Measurements from ENCODE around the gene PTPN13.
"Not testable (repeated sequence)": the region's sequence is repeated elsewhere in the genome, so short reads cannot be mapped to it uniquely, and the experiment has no call there.

PTPN13 gene

GRCh38 chr4:86718152-86718551 is 124.0 kb downstream of the PTPN13 start:
- DNase-seq = no peak

- not testable (repeated sequence) for DNase-seq
These were observed 125.0 kb downstream of the PTPN13 start for GRCh38 chr4:86719149-86719548.

DNA sequence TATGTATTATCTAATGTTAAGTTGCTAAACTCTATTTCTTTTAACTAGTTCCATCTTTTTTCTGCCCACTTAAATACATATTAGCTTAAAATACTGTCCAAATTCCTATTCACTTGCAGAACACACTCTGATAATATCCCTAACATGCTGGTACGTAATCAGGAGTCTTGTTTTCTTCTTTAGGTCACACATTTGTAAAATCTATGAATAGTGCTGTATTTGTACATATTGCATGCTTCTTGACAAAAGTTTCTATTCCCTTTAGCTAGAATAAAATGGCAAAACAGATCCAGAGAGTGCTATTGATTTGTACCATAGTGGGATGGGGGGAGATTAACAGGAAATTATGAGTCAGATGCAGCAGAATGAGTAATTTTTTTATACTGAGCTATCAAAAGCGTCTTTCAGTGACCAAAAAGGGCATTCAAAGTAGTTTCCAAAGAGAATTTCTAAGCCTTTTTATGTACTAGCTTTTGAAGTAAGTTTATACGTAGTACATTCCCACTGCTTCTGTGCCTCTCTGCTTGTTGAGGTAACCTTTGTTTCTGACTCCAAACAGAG is 126.5 kb downstream of the PTPN13 start:
- DNase-seq = no peak

DNA sequence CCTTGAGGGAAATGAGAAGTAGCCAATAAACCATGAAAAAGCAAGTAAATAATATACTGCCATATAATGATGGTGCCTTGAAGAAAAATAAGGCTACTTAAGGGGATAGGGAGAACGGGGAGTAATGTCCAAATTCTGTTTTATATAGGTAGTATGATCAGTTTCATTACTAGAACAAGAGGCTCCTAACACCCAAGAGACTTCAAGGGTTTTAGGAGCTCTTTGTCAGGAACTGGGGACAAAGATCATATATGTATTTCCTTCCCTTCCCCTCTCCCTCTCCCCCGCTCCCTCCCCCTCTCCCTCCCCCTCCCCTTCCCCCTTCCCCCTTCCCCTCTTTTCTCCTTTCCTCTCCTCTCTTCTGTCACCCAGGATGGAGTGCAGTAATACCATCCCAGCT is 127.3 kb downstream of the PTPN13 start:
- DNase-seq = no peak

DNA sequence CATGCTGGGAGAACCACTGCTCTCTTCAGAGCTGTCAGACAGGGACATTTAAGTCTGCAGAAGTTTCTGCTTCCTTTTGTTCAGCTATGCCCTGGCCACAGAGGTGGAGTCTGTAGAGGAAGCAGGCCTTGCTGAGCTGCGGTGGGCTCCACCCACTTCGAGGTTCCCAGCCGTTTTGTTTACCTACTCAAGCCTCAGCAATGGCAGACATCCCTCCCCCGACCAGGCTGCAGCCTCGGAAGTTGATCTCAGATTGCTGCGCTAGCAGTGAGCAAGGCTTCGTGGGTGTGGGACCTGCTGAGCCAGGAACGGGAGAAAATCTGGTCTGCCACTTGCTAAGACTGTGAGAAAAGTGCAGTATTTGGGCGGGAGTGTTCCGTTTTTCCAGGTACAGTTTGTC is 136.2 kb downstream of the PTPN13 start:
- DNase-seq = no peak

DNA sequence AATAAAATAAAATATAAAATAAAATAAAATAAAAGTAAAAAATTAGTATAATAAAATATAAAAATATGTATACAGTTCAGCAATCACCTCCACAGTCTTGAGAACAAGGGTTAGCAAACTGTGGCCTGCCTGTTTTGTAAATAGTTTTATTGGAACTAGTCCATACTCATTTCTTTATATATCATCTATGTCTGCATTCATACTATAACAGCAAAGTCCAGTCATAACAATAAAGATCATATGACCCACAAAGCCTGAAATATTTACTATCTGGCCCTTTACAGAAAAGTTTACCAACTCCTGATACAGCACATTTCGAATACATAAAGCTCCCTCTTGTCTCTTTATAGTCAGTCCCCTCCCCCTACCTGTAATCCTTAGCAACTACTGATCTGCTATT is 143.1 kb downstream of the PTPN13 start:
- DNase-seq = no peak

DNA sequence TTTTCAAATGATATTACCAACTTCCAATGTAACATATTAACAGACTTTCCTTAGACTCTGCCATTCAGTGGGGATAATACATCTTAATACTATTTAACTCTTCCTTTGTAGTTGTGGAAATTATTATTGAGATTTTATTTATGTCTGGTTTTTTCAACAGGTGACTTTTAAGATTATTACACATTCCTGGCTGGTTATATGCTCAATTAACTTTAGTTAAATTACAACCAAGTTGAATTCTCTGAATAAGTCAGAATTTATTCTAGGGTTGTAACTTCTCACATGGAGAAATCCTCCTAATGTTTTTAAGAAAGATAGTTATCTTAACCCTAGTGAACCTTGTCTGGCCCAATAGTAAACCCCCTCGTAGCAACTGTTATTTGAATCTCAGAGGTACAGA is 147.7 kb downstream of the PTPN13 start:
- DNase-seq = no peak

- no peak for DNase-seq
These were observed 150.5 kb downstream of the PTPN13 start for GRCh38 chr4:86744570-86744969.

GRCh38 chr4:86749121-86749520 is 155.0 kb downstream of the PTPN13 start:
- DNase-seq = no peak

- no peak for DNase-seq
These were observed 161.3 kb downstream of the PTPN13 start for GRCh38 chr4:86755388-86755787.

DNA sequence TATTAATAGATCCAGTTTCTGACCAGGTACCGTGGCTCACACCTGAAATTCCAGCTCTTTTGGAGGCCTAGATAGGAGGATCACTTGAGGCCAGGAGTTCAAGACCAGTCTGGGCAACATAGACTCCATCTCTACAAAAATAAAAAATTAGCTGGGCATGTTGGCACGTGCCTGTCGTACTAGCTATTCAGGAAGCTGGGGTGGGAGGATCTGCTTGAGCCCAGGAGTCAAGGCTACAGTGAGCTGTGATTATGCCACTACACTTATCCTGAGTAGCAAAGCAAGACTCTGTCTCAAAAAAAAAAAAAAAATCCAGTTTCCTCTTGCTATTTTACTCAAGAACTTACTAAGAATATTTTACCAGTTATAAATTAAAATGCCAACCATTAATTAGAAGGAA is 163.4 kb downstream of the PTPN13 start:
- no peak for DNase-seq

- DNase-seq = no peak
These were observed 165.2 kb downstream of the PTPN13 start for GRCh38 chr4:86759298-86759697.

DNA sequence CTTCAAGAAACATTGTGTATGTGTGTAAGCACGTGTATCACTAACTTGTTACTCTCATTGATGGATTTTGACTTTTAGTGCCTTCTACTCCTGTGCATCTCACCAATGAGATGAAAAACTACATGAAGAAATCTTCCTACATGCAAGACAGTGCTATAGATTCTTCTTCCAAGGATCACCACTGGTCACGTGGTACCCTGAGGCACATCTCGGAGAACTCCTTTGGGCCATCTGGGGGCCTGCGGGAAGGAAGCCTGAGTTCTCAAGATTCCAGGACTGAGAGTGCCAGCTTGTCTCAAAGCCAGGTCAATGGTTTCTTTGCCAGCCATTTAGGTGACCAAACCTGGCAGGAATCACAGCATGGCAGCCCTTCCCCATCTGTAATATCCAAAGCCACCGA is 168.5 kb downstream of the PTPN13 start:
- no peak for DNase-seq

GRCh38 chr4:86769794-86770193 is 175.7 kb downstream of the PTPN13 start:
- DNase-seq = no peak

DNA sequence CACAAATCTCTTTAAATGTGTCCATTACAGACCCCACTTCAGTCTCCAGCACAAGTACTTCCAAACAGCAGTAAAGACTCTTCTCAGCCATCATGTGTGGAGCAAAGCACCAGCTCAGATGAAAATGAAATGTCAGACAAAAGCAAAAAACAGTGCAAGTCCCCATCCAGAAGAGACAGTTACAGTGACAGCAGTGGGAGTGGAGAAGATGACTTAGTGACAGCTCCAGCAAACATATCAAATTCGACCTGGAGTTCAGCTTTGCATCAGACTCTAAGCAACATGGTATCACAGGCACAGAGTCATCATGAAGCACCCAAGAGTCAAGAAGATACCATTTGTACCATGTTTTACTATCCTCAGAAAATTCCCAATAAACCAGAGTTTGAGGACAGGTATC is 177.0 kb downstream of the PTPN13 start:
- no peak for DNase-seq

- no peak for DNase-seq
These were observed 180.9 kb downstream of the PTPN13 start for GRCh38 chr4:86775061-86775460.

DNA sequence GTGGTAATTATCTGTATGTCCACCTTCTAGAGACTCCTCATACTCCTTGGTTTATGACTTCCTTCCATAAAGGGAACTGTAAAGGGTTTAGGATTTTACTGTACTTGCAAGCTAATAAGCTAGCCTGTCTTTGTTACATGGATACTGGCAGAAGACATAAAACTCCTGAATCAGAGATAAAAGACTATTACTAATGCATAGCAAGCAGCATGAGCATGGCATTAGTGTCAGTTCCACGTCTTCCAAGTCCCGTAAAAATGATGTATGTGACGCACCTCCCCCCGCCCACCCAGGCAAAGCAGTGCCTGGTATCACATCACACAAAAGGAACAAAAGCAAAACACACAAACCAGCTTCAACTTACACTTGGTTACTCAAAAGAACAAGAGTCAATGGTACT is 184.1 kb downstream of the PTPN13 start:
- no peak for DNase-seq

GRCh38 chr4:86788826-86789225 is 194.7 kb downstream of the PTPN13 start:
- no peak for DNase-seq

- no peak for DNase-seq
These were observed 197.0 kb downstream of the PTPN13 start for GRCh38 chr4:86791126-86791525.

DNA sequence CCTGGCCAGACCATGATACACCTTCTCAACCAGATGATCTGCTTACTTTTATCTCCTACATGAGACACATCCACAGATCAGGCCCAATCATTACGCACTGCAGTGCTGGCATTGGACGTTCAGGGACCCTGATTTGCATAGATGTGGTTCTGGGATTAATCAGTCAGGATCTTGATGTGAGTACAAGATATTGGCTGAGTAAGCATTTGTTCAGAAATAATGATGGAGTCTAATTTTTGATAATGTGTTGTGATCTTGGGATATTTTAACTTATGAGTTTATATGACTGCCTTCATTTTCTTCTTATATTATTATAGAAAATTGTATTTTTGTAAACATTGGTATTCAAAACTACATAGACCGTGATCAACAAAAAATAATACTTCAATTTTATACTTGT is 215.7 kb downstream of the PTPN13 start:
- DNase-seq = no peak

- no peak for DNase-seq
These were observed 216.7 kb downstream of the PTPN13 start for GRCh38 chr4:86810847-86811246.

DNA sequence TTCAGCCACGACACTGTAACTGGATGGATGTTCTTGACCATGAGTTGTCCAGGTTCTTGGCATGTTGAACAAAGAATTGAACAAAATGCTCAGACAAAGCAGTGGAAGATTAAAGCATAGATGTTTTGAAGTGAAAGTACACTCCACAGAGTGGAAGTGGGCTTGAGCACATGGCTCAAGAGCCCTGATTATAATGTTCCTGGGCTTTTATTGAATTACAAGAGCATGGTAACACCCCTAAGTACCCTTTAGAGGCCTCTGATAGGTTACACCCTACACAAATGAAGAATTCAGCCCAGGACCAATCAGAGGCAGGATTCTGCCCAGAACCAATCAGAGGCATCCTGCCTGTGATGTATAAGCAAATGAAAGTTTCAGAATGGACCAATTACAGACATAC is 221.5 kb downstream of the PTPN13 start:
- DNase-seq = no peak

DNA sequence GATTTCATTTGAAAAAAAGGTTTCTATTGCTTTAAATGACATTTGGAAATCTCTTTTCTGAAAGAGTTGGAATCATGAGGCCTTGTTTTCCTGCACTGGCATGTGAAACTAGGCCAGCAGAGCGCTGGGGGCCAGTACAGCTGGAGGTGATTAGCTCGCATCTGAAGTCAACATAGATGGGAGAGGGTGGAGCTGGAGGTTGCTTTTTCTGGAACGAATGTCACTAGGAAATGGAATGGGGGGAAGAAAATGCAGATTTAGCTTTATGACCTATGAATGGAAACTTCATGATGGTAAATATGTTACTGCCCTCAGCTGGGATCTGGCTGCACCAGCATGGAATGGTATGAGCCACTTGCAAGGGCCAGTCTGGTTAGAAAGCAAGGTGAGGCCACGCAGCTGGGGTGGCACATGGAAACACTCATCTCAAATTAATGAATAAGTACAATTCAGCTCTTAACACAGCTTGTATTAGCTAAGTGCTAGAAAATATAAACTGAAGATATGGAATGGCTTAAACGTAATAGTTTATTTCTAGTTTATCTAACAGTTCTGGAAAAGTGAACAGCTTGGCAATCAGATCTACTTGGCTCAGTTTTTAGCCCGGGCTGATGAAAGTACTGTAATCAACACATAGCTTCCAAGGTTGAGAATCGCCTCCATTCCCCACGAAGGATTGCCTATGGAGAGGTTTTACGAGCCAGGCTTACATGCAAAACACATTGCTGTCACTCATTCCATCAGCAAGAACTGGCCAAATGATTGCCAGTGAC is 222.6 kb downstream of the PTPN13 start:
- no peak for DNase-seq

DNA sequence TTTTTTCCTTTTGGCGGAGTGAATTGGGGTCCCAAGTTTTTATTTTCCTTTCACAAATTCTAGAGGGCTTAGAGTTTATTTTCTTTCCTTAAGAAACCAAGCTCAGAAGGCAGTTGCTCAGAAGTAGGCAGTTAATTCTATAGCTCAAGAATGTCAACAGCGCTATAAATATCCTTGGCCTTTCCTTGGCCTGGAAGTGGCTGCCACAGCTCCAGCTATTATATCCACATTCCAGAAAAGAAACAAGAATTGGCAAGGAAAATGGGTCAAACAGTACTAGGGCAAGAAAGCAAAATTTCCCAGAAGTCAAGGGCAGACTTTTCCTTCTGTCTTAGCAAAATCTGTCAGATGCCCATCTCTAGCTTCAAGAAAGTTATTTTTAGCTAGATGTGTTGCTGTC is 224.1 kb downstream of the PTPN13 start:
- DNase-seq = no peak

DNA sequence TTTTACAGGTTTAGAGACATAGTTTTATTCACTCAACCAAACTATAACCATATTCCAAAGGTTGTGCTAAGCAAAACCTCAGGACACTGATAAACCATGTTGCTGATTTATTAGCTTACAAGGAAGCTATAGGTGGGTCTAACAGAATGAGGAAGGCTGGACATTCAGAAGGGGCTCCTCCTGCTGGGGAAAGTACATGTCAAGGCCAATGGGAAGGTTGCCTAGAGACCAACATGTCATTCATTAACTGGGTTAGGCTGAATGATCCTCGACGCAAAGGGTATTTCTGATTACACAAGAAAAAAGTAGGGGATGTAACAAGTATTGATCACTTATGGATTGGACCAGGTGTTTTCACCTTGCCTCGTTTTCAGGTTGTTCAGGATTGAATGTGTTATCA is 224.7 kb downstream of the PTPN13 start:
- DNase-seq = no peak

Measured in NCI-H1105 (cell line).